VCaP (cell line): ENCODE results near the gene PRKCA.

Source experiments
- H3K27ac ChIP-seq: fragments of 450-650 bp; 2 replicates; pipeline ENCODE4 v1.5.1; 2017
- CTCF ChIP-seq: fragments of 450-650 bp; conservative IDR thresholded peaks from 2 replicates; pipeline ENCODE4 v1.5.1; 2017; ENCODE audit warnings: mild to moderate bottlenecking, moderate library complexity

PRKCA gene

GRCh38 chr17:66379996-66380395 lies 77.6 kb downstream of the PRKCA start:
- TF ChIP-seq CTCF: no peak
- no peak overlapping the region for H3K27ac ChIP-seq

DNA sequence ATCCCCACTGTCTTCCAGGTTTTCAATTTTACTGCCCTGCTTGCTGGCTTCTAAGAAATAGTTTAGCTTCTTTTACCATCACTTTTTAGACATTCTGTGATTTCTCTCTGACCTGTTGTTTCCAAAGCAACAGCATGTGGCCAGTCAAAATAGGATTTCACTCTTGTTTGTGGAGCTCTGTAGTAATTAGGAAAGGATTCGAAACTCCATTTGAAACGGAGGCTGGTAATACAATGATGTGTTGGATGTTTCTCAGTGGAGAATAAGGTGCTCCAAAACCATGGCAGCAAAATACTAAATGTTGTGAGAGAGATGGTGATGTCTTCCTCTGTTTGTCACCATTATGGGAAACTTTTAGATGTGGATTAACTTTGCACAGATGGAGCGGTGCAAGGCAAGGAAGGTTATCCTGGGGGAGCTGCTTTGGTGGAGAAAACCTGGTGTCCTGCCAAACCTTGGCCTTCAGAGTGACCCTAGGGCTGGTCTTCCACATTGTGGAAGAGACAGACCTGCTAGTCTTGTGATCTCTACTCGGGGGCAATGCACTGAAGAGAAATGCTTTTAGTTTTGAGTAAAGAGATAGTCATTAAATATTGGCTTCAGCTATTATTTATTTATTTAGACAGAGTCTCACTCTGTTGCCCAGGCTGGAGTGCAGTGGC lies 79.4 kb downstream of the PRKCA start:
- no peak for TF ChIP-seq CTCF
- H3K27ac ChIP-seq: no peak overlapping the region

- no peak for TF ChIP-seq CTCF
- H3K27ac ChIP-seq: no peak overlapping the region
Observed at GRCh38 chr17:66383333-66383732, 80.9 kb downstream of the PRKCA start.

DNA sequence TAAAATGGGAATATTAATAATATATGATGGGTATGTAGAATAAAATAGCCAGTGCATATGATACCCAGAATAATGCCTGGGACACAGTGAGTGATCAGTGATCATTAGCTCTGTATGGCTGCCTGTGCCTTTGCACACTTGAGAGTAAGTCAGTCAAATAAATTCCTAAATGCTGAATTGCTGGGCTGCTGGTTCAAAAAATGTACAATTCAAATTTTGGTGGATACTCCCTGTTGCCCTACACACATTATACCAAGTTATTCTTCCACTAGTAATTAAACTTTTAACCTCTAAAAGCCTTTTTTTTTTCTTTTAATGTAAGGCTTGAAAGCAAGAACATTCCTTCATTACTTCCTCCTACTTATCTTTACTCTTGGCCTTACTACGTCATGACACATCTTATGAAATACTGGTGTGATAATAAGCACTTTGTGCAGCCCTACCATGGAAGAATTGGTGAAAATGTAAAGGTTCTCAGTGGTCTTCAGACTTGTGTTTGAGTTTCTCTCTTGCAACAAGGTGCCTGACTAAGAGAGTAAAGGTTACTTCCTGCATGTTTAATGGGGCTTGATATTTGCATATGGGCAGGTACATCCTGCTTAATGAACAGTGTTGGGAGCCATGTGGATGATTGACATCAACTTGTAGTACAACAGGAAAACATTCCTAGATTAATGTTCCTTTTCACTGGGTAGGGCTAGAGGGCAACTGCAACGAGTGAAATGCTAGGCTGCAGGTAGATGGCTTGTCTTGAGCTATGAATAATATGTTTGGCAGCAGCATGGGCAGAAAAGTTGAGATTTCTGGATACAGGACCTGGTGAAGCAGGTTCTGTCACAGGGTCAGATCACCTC lies 84.3 kb downstream of the PRKCA start:
- no peak for TF ChIP-seq CTCF
- H3K27ac ChIP-seq: no peak overlapping the region

DNA sequence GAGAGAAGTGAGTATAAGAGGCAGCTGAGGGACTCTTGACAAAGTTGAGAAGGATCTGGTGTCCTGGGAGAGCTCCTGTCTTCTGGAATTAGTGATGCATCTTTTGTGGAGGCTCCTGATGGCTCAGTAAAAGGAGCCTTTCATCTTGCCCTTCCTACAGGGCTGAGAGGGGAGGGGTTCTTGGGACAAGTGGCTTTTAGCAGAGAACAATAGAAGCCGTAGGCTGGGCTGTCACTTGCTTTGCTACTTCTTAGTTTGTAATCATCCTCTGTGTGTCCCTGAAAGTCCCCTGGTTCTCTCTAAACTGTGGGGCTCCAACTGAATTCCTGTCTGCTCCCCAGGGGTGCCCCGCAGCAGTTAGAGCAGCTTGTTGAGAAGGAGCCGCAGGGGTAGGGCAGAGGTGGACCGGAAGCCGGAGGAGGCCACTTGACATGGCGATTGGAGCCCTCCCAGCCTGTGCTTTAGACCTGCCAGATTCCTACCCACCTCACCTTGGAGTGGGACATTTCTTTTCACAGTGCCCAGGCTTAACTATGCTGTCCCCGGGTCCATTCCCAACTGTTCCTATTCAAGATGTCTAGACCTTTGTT lies 85.1 kb downstream of the PRKCA start:
- no peak overlapping the region for H3K27ac ChIP-seq
- TF ChIP-seq CTCF: no peak

DNA sequence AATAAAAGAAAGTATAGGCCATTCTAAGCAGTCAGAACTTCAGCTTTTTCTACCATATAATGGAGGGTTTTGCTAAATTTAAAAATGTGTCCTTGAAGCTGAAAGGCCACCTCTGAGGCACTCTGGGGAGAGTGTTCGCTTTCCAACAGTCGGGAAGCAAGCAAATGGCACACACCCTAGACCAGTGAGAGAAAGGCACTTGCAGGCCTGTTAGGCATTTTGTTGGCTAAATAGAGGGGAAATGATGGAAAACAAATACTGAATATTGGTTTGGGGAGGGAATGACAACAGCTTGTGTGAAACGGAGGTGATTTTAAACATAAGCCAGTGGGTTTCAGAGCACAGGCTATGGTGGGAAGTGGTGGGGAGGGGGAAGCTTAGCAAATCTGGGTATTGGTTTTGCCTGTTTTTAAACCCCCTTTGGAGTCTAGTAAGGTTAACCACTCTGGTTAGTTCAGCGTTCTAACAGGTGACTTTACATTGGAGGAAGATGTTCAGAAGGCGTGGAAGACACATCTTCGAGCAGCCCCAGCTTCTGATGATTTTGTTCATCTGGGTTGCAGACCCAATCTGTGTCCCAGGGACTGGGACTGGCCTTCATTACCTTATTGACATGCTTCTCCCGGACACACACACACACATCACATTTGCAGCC lies 90.5 kb downstream of the PRKCA start:
- no peak for TF ChIP-seq CTCF
- H3K27ac ChIP-seq: no peak overlapping the region

DNA sequence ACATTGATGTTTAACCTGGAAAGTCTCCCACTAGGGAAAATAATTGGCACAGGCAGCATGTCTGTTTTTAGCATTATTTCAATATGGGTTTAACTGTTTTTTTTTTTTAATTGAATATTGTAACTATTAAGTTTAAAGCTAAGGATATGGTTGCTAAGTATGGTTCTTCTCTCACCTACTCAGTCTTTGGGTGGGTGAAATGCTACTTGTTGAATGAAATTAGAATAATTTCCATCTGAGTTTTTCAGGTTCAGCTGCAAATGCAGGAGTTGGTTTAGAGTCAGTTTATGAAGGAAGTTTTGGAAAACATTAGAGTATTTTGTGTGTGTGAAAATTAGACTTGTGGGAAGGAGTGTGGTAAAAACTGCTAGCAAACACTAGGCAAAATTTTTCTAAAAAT lies 93.5 kb downstream of the PRKCA start:
- TF ChIP-seq CTCF: no peak
- H3K27ac ChIP-seq: no peak overlapping the region
